Esophagus squamous epithelium (tissue), 4 donors: ENCODE results near the gene EMC8.

ENCODE experiments used
- POLR2A ChIP-seq, 4 donors: fragments of 450-650 bp; IDR thresholded peaks; one replicate each; pipeline ENCODE4 v1.6.1; 2017; ENCODE audit warnings: antibody characterized with exemption in 4 of 4, mild to moderate bottlenecking in 4 of 4, moderate library complexity in 3 of 4
- TF ChIP-seq, protein P1 (sequence below), 6 experiments: fragments of 450-650 bp in 4 of 6; fragments of 200-600 bp in 2 of 6; sonication (generic) in 2 of 6; IDR thresholded peaks; one replicate each; pipeline ENCODE4 v1.5.1; 2016 to 2019; ENCODE audit warnings: antibody characterized with exemption in 6 of 6, mild to moderate bottlenecking in 4 of 6, moderate library complexity in 4 of 6

DNA sequence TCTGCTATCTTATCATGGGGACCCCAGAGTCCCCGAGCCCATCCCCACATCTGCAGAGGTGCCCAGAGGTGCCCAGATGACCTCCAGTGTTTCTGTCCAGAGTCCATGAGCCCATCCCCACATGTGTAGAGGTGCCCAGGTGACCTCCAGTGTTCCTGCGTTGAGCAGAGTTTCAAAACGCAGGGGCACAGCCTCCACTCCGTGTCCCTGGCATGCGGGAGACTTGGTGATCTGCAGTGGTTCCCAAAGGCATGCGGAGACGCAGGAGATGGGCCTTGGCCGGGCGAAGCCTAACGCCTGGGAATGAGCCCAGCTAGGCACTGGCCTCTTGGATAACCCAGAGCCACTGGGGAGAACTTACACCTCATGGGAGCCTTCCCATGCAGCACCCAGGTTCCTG, 41.5 kb upstream of the EMC8 start:
- TF ChIP-seq, protein P1, sequence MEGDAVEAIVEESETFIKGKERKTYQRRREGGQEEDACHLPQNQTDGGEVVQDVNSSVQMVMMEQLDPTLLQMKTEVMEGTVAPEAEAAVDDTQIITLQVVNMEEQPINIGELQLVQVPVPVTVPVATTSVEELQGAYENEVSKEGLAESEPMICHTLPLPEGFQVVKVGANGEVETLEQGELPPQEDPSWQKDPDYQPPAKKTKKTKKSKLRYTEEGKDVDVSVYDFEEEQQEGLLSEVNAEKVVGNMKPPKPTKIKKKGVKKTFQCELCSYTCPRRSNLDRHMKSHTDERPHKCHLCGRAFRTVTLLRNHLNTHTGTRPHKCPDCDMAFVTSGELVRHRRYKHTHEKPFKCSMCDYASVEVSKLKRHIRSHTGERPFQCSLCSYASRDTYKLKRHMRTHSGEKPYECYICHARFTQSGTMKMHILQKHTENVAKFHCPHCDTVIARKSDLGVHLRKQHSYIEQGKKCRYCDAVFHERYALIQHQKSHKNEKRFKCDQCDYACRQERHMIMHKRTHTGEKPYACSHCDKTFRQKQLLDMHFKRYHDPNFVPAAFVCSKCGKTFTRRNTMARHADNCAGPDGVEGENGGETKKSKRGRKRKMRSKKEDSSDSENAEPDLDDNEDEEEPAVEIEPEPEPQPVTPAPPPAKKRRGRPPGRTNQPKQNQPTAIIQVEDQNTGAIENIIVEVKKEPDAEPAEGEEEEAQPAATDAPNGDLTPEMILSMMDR (IDR thresholded peaks at IDR 0.05), result no peak
- TF ChIP-seq POLR2A (IDR thresholded peaks at IDR 0.05), result no peak
